Pulmonary artery endothelial cell (primary cell): ENCODE measurements around the gene ELF5. TPM values are rescaled to one million over a fixed set of nuclear protein-coding genes. Genes with fewer than 3 reads are reported as not detected.

Experiments used
- total RNA-seq: library from RNA; depleted of rRNA; stranded (reverse); fragments of >200 nt; gene quantifications from 2 replicates; pipeline ENCODE4 v1.2.3, GENCODE V29; 2014

The ELF5 gene
- total RNA-seq, 1 donor from 2014 or later: not detected

Other genes with a start within 250 kb of the ELF5 start
- 0.07 and 0.25 TPM in 2 replicates for gene ABTB2, start 155.8 kb downstream of the ELF5 start, total RNA-seq
- gene CAT, start 74.9 kb downstream of the ELF5 start, total RNA-seq: 45.9 and 58.4 TPM in 2 replicates
- 0.07 TPM in 1 of 2 replicates, not detected in the other for gene EHF, start 107.3 kb upstream of the ELF5 start, total RNA-seq